Activated naive CD8-positive, alpha-beta T cell treated with anti-CD3 and anti-CD28 coated beads, Interleukin-2, amount 10 ng/mL, durations not matched to agents 7 days and 5 days (primary cell): ENCODE measurements around the gene ATP9B. TPM values are rescaled to one million over a fixed set of nuclear protein-coding genes. Genes with fewer than 3 reads are reported as not detected.
"Not testable (repeated sequence)": the region's sequence is repeated elsewhere in the genome, so short reads cannot be mapped to it uniquely, and the experiment has no call there.

Experiments used
- ATAC-seq: fragments of 150-1000 bp; cut with Tn5 transposase; one replicate; pipeline ENCODE4 v1.10.0; 2021; ENCODE audit warnings: low read depth, moderate library complexity
- POLR2A ChIA-PET: fragments of 350-600 bp; sonication (Branson Sonifier 250); formaldehyde crosslinking; loops from one replicate; lab custom pipeline; 2021; ENCODE audit warnings: antibody characterized with exemption; lab: Charles Lee
- DNase-seq: peaks from one replicate; pipeline ENCODE4 v3.0.0; 2021
- H3K27ac Mint-ChIP-seq: one replicate; pipeline ENCODE4 v1.8.0; 2022; ENCODE audit warnings: mild to moderate bottlenecking, mixed read lengths
- H3K27me3 Mint-ChIP-seq: one replicate; pipeline ENCODE4 v1.8.0; 2022; ENCODE audit warnings: mild to moderate bottlenecking, moderate library complexity, mixed read lengths
- H3K36me3 Mint-ChIP-seq: one replicate; pipeline ENCODE4 v1.8.0; 2021; ENCODE audit warnings: mild to moderate bottlenecking, mixed read lengths
- H3K4me1 Mint-ChIP-seq: one replicate; pipeline ENCODE4 v1.8.0; 2021; ENCODE audit warnings: mixed read lengths
- H3K4me3 Mint-ChIP-seq: one replicate; pipeline ENCODE4 v1.8.0; 2022; ENCODE audit warnings: mild to moderate bottlenecking, moderate library complexity, mixed read lengths
- H3K9me3 Mint-ChIP-seq: one replicate; pipeline ENCODE4 v1.8.0; 2021; ENCODE audit warnings: mixed read lengths
- total RNA-seq, 2 experiments: library from RNA; stranded (reverse); gene quantifications; one replicate each; pipeline ENCODE4 v1.2.3, GENCODE V29; 2021

The ATP9B gene
- total RNA-seq, 2 experiments from 2014 or later = 34.2 to 39.0 TPM

GRCh38 chr18:79317703-79318102 lies 248.5 kb downstream of the ATP9B start:
- POLR2A ChIA-PET = no interaction called here
- ATAC-seq = no peak
- H3K4me1 Mint-ChIP-seq = peaks cover 19% of the 10 kb centered on the region
- peak overlapping the region; percentile 41 for H3K4me3 Mint-ChIP-seq
- no peak for DNase-seq
- H3K9me3 Mint-ChIP-seq = peaks cover 5% of the 10 kb centered on the region
- peaks cover 2% of the 10 kb centered on the region for H3K27me3 Mint-ChIP-seq
- no peak overlapping the region for H3K27ac Mint-ChIP-seq
- H3K36me3 Mint-ChIP-seq = peaks cover 28% of the 10 kb centered on the region

GRCh38 chr18:79318142-79318673 lies 249.0 kb downstream of the ATP9B start:
- POLR2A ChIA-PET = no interaction called here
- peaks cover 19% of the 10 kb centered on the region for H3K4me1 Mint-ChIP-seq
- no peak for DNase-seq
- H3K36me3 Mint-ChIP-seq = peaks cover 25% of the 10 kb centered on the region
- H3K27ac Mint-ChIP-seq = peak overlapping the region; percentile 3
- H3K4me3 Mint-ChIP-seq = peak overlapping the region; percentile 41
- peak; percentile 56 for ATAC-seq
- H3K9me3 Mint-ChIP-seq = peaks cover 5% of the 10 kb centered on the region
- H3K27me3 Mint-ChIP-seq = peaks cover 2% of the 10 kb centered on the region

GRCh38 chr18:79320216-79320850 lies 251.1 kb downstream of the ATP9B start:
- DNase-seq (no peak), ATAC-seq (no peak)
- POLR2A ChIA-PET = no interaction called here
- Mint-ChIP-seq H3K36me3 (peaks cover 21% of the 10 kb centered on the region), H3K4me1 (peaks cover 19% of the 10 kb centered on the region), H3K27me3 (peaks cover 2% of the 10 kb centered on the region), H3K27ac (no peak overlapping the region), H3K9me3 (peaks cover 5% of the 10 kb centered on the region), H3K4me3 (no peak overlapping the region)

- Mint-ChIP-seq H3K36me3 (peaks cover 13% of the 10 kb centered on the region), H3K4me3 (no peak overlapping the region), H3K27ac (no peak overlapping the region), H3K4me1 (peaks cover 20% of the 10 kb centered on the region), H3K9me3 (no peaks in the 10 kb centered on the region), H3K27me3 (peaks cover 2% of the 10 kb centered on the region)
- POLR2A ChIA-PET = no interaction called here
- no peak for DNase-seq
- no peak for ATAC-seq
Observed at GRCh38 chr18:79321625-79322405, 252.6 kb downstream of the ATP9B start.

GRCh38 chr18:79322441-79322840 lies 253.2 kb downstream of the ATP9B start:
- Mint-ChIP-seq H3K36me3 (peaks cover 16% of the 10 kb centered on the region), H3K4me1 (peaks cover 20% of the 10 kb centered on the region), H3K27ac (no peak overlapping the region), H3K9me3 (peaks cover 3% of the 10 kb centered on the region), H3K4me3 (no peak overlapping the region), H3K27me3 (peaks cover 2% of the 10 kb centered on the region)
- POLR2A ChIA-PET = no interaction called here
- DNase-seq (no peak), ATAC-seq (no peak)

- ATAC-seq (no peak), DNase-seq (no peak)
- H3K27ac Mint-ChIP-seq = no peak overlapping the region
- POLR2A ChIA-PET = no interaction called here
- peaks cover 13% of the 10 kb centered on the region for H3K4me1 Mint-ChIP-seq
- H3K4me3 Mint-ChIP-seq = no peak overlapping the region
- H3K9me3 Mint-ChIP-seq = peaks cover 5% of the 10 kb centered on the region
- peaks cover 15% of the 10 kb centered on the region for H3K36me3 Mint-ChIP-seq
- peaks cover 2% of the 10 kb centered on the region for H3K27me3 Mint-ChIP-seq
Observed at GRCh38 chr18:79323471-79323870, 254.3 kb downstream of the ATP9B start.

- peak; percentile 30 for ATAC-seq
- POLR2A ChIA-PET = no interaction called here
Observed at GRCh38 chr18:79326413-79327198, 257.4 kb downstream of the ATP9B start.

GRCh38 chr18:79327199-79327721 lies 258.1 kb downstream of the ATP9B start:
- Mint-ChIP-seq H3K27me3 (no peaks in the 10 kb centered on the region), H3K4me3 (peak overlapping the region; percentile 23), H3K36me3 (peaks cover 11% of the 10 kb centered on the region), H3K9me3 (peaks cover 5% of the 10 kb centered on the region), H3K4me1 (peaks cover 5% of the 10 kb centered on the region), H3K27ac (peak overlapping the region; percentile 81)
- POLR2A ChIA-PET = no interaction called here
- ATAC-seq (peak; percentile 22), DNase-seq (no peak)

More at GRCh38 chr18:79326413-79327198, 257.4 kb downstream of the ATP9B start:
- H3K27ac Mint-ChIP-seq = peak overlapping the region; percentile 81
- DNase-seq = no peak
- peaks cover 5% of the 10 kb centered on the region for H3K4me1 Mint-ChIP-seq
- peaks cover 15% of the 10 kb centered on the region for H3K36me3 Mint-ChIP-seq
- peaks cover 5% of the 10 kb centered on the region for H3K9me3 Mint-ChIP-seq
- H3K4me3 Mint-ChIP-seq = peak overlapping the region; percentile 23
- no peaks in the 10 kb centered on the region for H3K27me3 Mint-ChIP-seq

- H3K9me3 Mint-ChIP-seq, POLR2A ChIA-PET, ATAC-seq, H3K27me3 Mint-ChIP-seq, H3K4me1 Mint-ChIP-seq, DNase-seq: not testable (repeated sequence)
- Mint-ChIP-seq H3K27ac (peak overlapping the region; percentile 82), H3K36me3 (peaks cover 11% of the 10 kb centered on the region), H3K4me3 (peak overlapping the region; percentile 22)
Observed at GRCh38 chr18:79327915-79328314, 258.7 kb downstream of the ATP9B start.

GRCh38 chr18:79328887-79329286 lies 259.7 kb downstream of the ATP9B start:
- Mint-ChIP-seq H3K4me3 (no peak overlapping the region), H3K27ac (no peak overlapping the region), H3K9me3 (peaks cover 5% of the 10 kb centered on the region), H3K36me3 (peaks cover 11% of the 10 kb centered on the region), H3K27me3 (no peaks in the 10 kb centered on the region), H3K4me1 (peaks cover 5% of the 10 kb centered on the region)
- DNase-seq (no peak), ATAC-seq (no peak)
- POLR2A ChIA-PET = no interaction called here

GRCh38 chr18:79329786-79330185 lies 260.6 kb downstream of the ATP9B start:
- Mint-ChIP-seq H3K4me3 (no peak overlapping the region), H3K9me3 (peaks cover 5% of the 10 kb centered on the region), H3K36me3 (peaks cover 10% of the 10 kb centered on the region), H3K4me1 (peaks cover 5% of the 10 kb centered on the region), H3K27me3 (no peaks in the 10 kb centered on the region), H3K27ac (no peak overlapping the region)
- no peak for ATAC-seq
- POLR2A ChIA-PET = interaction anchor here (0.5 kb wide), 1 partner anchor 325 kb away, joined by 3 read pairs; no protein-coding TSS in a partner anchor
- no peak for DNase-seq

GRCh38 chr18:79332646-79333045 lies 263.5 kb downstream of the ATP9B start:
- POLR2A ChIA-PET = no interaction called here
- DNase-seq (no peak), ATAC-seq (no peak)
- no peak overlapping the region for H3K4me3 Mint-ChIP-seq
- no peaks in the 10 kb centered on the region for H3K27me3 Mint-ChIP-seq
- H3K9me3 Mint-ChIP-seq = peaks cover 2% of the 10 kb centered on the region
- H3K36me3 Mint-ChIP-seq = peaks cover 2% of the 10 kb centered on the region
- no peak overlapping the region for H3K27ac Mint-ChIP-seq
- peaks cover 3% of the 10 kb centered on the region for H3K4me1 Mint-ChIP-seq

GRCh38 chr18:79333046-79333445 lies 263.9 kb downstream of the ATP9B start:
- Mint-ChIP-seq H3K27ac (no peak overlapping the region), H3K9me3 (peaks cover under 1% of the 10 kb centered on the region), H3K4me3 (no peak overlapping the region), H3K4me1 (peaks cover under 1% of the 10 kb centered on the region), H3K36me3 (peaks cover under 1% of the 10 kb centered on the region), H3K27me3 (no peaks in the 10 kb centered on the region)
- no peak for ATAC-seq
- POLR2A ChIA-PET = no interaction called here
- no peak for DNase-seq
